NCI-H524 (cell line): ENCODE measurements around the gene NUP205.
"Not testable (repeated sequence)": the region's sequence is repeated elsewhere in the genome, so short reads cannot be mapped to it uniquely, and the experiment has no call there.

Source experiments
- DNase-seq, 2 experiments: peaks; one replicate each; lab custom pipeline; 2025; lab: John Stamatoyannopoulos, UW

Gene NUP205

GRCh38 chr7:135620980-135621850 is 63.5 kb downstream of the NUP205 start:
- DNase-seq = peak in 1 of 2 experiments; percentile 59

- DNase-seq = no peak
These were observed 76.6 kb downstream of the NUP205 start for GRCh38 chr7:135634191-135634878.

DNA sequence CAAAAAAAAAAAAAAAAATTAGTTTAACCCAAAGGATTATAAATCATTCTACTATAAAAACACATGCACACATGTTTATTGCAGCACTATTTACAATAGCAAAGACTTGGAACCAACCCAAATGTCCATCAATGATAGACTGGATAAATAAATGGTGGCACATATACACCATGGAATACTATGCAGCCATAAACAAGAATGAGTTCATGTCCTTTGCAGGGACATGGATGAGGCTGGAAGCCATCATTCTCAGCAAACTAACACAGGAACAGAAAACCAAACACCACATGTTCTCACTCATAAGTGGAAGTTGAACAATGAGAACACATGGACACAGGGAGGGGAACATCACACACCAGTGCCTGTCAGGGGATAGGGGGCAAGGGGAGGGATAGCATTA is 82.0 kb downstream of the NUP205 start:
- not testable (repeated sequence) for DNase-seq

DNA sequence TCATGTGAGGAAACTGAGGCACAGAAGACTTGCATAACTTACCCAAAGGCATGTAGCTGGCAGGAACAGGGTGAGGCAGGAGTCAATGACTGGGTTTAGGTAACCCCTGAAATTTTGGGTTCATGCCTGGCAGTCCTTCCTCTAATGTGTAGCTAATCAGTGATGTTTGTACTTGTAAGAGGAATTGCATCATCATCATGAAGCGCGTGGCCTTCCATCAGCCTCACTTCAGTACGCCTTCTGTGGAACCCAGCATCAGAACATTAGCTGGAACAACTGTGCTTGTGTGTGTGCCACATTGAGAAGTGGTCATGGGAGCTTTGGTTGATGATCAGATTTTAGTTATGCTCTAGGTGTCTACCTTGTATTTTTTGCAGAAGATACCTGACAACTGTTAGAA is 86.4 kb downstream of the NUP205 start:
- DNase-seq = no peak

GRCh38 chr7:135644729-135645128 is 87.0 kb downstream of the NUP205 start:
- DNase-seq = no peak

GRCh38 chr7:135645296-135645904 is 87.7 kb downstream of the NUP205 start:
- peak in 1 of 2 experiments; percentile 52 for DNase-seq

DNA sequence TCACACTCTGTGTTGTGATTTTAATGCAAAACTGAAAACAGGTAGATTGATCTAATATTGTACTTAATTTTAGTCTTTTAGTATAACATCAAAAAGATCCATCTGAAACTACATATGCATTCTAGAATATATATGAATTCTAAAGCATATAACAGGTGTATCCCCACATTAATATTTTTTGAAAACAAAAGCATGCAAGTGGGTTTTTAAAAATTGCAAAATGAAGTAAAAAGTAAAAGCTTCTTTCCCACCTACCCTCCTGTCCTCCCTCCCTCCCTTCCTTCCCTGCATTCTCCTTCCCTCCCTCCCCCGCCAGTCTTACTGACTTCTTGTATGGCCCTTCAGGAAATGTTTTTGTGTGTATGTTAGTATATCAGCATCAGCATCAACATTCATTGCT is 90.0 kb downstream of the NUP205 start:
- DNase-seq = no peak

DNA sequence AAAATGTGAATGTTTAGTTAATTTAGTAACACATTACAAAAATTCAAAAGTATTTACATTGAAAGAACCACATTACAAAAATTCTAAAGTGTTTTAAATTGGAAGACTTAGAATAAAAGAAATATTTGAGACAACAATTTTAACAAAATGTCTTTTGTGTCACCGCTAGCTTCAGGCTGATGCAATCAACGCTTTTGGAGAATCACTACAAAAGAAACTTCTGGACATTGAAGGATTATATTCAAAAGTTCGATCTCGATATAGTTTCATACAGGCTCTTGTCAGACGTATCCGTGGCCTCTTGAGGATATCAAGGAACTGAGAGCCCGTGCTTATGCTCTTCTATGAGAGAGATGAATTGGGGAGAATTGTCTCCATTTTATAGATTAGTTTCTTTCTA is 90.5 kb downstream of the NUP205 start:
- DNase-seq = no peak

DNA sequence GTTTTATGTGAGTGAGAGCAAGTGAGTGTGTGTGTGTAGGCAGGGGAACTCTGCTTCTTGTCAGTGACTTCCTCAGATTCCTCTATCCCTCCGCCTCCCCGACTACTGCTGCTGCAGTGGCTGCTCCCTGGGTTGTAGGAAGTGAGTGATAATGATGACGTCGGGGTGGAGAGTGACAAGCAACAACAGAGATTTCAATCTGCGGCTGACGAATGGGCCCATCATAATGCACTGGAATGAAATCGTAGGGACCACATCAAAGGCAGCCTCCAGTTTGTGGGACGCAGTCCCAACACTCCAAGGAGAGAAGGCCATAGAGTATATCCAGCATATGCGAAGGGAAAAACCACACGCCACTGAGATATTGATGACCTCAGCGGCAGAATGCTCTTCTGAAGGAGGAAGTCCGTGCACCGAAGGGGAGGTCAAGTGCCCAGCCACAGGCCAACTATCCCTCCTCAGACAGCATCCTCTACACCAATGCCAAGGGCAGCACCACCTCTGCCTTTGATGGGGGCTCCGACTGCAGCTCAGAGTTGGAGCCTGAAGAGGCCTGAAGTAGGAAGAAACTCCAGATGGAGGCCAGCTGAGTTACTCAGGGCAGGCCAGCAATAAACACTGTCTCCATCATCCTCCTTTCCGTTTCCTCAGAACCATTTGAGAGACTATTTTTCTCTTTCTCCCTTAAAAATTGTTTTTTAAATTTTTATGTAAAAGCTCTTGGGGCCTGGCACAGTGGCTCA is 93.3 kb downstream of the NUP205 start:
- DNase-seq = no peak

DNA sequence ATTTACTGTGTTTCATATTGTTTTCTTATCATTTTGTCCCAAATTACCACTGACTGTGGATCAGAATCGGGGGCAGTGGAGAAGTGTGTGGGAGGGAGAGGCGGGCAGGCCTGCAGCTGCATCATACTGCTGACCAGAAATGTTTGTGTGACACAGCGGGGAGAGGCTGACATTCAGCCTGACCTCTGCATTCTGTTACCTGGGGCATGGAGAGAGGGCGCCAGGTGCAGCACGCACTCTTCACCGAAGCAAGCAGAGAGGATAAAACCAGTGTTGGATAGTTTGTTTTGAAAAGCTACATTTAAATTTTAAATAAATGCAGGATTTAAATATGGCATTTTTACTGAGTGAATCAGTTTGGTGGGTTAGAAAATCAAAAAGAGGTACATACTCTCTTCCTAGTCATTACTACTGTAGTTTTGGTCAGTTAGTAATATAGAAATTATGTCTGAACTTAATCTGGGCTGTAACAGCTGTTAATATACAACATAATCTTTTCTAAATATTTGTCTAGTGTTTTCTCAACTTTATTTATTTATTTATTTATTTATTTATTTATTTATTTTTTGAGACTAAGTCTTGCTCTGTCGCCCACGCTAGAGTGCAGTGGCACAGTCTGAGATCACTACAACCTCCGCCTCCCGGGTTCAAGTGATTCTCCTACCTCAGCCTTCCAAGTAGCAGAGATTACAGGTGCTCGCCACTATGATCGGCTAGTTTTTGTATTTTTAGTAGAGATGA is 95.8 kb downstream of the NUP205 start:
- DNase-seq = no peak

DNA sequence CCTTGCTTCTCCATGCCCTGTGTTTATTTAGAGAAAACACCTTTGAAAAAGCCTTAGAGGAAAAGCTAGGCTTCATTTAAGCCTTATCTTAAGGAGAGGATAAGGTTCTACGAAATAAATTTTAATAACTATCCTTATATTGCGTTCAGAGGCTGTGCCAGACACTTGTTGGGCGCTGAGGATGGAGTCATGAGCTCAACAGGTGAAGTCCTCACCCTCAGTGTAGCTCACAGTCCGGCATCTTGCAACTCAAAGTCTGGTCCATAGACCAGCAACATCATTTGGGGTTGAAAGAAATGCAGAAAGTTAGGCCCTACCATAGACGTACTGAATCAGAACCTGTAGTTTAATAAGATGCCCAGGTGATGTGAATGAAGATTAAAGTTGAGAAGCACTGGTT is 100.8 kb downstream of the NUP205 start:
- no peak for DNase-seq

DNA sequence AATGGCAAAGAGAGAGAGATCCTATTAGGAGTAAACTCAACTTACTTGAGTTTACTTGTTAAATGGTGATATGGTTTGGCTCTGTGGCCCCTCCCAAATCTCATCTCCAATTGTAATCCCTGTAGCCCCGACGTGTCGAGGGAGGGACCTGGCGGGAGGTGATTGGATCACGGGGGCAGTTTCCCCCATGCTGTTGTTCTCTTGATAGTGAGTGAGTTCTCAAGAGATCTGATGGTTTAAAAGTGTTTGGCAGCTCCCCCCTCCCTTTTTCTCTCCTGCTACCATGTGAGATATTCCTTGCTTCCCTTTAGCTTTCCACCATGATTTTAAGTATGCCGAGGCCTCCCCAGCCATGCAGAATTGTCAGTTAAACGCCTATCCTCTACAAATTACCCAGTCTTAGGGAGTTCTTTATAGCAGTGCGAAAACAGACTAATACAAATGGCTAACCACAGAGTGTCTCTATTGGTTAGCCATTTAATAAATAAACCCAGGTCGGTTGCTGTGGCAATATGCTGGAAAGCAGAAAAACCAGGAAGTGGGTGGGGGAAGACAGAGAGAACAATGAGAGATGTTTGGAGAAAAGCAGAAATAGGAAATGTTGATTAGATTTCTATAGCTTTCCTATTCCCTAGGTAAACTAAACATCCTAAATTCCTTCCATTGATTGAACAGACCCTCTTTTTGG is 101.6 kb downstream of the NUP205 start:
- no peak for DNase-seq

DNA sequence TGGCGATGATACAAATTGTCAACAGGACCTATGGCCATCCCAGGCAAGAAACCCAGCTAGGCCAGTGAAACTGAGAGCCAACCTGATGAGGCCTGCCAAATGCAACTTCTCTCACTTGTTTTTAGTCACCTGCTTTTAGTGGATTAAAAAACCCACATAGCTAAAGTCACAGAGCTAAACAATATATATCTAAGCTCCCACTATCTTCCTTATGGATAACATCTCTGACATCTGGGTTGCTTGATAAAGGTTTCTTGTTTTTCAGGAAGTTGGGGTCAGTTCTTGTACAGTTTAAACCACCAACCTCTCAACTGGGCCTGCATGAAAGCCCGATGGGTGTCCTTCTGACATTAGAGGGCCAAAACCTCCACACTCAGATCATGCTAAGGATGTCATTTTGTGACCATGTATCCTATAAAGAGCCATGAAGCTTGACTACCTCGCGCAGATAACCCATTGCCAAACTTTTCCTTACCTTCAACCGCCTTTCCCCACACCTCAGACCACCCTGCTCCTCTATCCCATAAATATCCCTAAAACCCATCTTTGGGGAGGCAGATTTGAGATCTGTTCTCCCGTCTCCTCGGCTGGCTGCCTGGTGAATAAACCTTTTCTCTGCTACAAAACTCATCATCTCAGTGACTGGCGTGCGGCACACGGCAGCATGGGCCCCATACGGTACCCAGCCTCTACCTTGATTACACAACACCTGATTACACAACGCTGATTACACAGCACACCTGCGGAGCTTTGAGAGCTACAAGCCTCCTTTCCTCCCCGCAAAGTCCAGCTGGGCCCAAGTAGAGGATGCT is 103.8 kb downstream of the NUP205 start:
- no peak for DNase-seq

- no peak for DNase-seq
These were observed 104.3 kb downstream of the NUP205 start for GRCh38 chr7:135662123-135662372.

GRCh38 chr7:135662373-135663114 is 104.8 kb downstream of the NUP205 start, which contains the start of gene STMP1:
Gene STMP1 (plus strand): TSS chr7:135662514.
- peak; percentile 84 to 91 for DNase-seq

GRCh38 chr7:135664046-135664589 is 106.4 kb downstream of the NUP205 start:
- no peak for DNase-seq

DNA sequence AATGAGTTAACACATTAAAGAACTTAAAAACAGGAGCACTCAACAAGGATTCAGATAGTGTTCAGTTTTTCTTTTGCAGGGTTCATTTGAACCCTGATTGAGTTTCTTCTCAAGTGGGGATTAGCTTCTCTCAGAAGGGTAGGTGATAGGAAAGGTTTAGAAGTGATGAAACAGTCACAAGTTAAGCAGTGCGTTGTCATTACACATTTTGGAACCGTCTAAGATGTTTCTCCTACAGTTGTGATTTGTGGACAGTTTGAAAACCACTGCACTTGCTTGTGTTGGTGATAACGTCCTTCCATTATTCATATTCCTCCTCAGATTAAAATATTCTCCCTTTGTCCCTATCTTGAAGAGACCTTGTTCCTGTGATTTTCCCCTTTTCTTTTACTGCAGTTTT is 107.3 kb downstream of the NUP205 start:
- DNase-seq = peak in 1 of 2 experiments; percentile 23

DNA sequence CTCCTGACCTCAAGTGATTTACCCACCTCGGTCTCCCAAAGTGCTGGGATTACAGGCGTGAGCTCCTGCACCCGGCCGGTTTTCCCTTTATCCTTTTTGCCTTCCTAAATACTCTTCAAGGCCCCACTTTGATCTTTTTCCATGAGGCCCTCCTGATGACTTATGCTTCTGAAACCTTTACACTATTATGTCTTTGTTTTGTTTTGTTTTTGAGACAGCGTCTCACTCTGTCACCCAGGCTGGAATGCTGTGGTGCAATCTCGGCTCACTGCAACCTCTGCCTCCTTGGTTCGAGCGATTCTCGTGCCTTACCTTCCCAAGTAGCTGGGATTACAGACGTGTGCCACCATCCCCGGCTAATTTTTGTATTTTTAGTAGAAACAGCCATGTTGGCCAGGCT is 108.4 kb downstream of the NUP205 start:
- DNase-seq = no peak

GRCh38 chr7:135666846-135667245 is 109.1 kb downstream of the NUP205 start:
- DNase-seq = no peak
